Adrenal gland (tissue), 12 donors: Measurements from ENCODE around the gene PIANP. TPM values are rescaled to one million over a fixed set of nuclear protein-coding genes. Genes with fewer than 3 reads are reported as not detected.

Experiments
- DNase-seq, 7 donors: peaks; one replicate each; pipeline ENCODE4 v3.0.0-alpha.2; 2019 to 2020
- H3K27ac ChIP-seq, 5 donors: fragments of 200-600 bp; sonication (generic) in 4 of 5; 1 replicate in 3 of 5; 2 replicates in 2 of 5; pipeline versions ENCODE4 v1.5.1 to v1.8.0; 2016 to 2020; ENCODE audit warnings: mild to moderate bottlenecking in 1 of 5
- H3K27me3 ChIP-seq: fragments of 200-600 bp; 2 replicates; pipeline ENCODE4 v1.8.0; 2021
- H3K36me3 ChIP-seq, 2 donors: fragments of 200-600 bp; replicated peaks in 1 of 2; 1 replicate in 1 of 2; 2 replicates in 1 of 2; pipeline versions ENCODE4 v1.5.1 to v1.8.0; 2018 to 2022
- H3K4me1 ChIP-seq, 2 donors: fragments of 200-600 bp; replicated peaks in 1 of 2; 1 replicate in 1 of 2; 2 replicates in 1 of 2; pipeline versions ENCODE4 v1.5.1 to v1.8.0; 2018 to 2021
- H3K4me3 ChIP-seq, 4 donors: fragments of 200-600 bp; sonication (generic) in 3 of 4; one replicate each; pipeline ENCODE4 v1.5.1; 2016 to 2018
- H3K9me3 ChIP-seq, 3 donors: fragments of 200-600 bp; sonication (generic) in 1 of 3; replicated peaks in 1 of 3; 1 replicate in 2 of 3; 2 replicates in 1 of 3; pipeline versions ENCODE4 v1.5.1 to v1.8.0; 2016 to 2021
- CTCF ChIP-seq, 6 experiments: fragments of 450-650 bp in 4 of 6; fragments of 200-600 bp in 2 of 6; sonication (generic) in 1 of 6; IDR thresholded peaks; 1 replicate in 5 of 6; 2 replicates in 1 of 6; pipeline versions ENCODE4 v1.5.1 to v1.8.0; 2016 to 2021; ENCODE audit warnings: antibody characterized with exemption in 6 of 6, mild to moderate bottlenecking in 2 of 6, moderate library complexity in 1 of 6
- POLR2A ChIP-seq, 2 donors: fragments of 450-650 bp; IDR thresholded peaks; one replicate each; pipeline ENCODE4 v1.6.1; 2017; ENCODE audit warnings: antibody characterized with exemption in 2 of 2, mild to moderate bottlenecking in 2 of 2, moderate library complexity in 1 of 2
- WGBS, 4 donors: extraction: QIAGEN DNeasy Blood & Tissue Kit in 2 of 4; methylation state at CpG; one replicate each; pipeline versions ENCODE4 v1.1.5 to v1.1.7; 2013 to 2017; 5-methylcytosine and 5-hydroxymethylcytosine counted together
- intact Hi-C, 2 donors: fragments of 100-400 bp; cut with DNase I; formaldehyde crosslinking; loops; one replicate each; pipeline versions ENCODE4 v1.14.1 to v1.15.0; 2022 to 2023
- polyA plus RNA-seq, 3 donors: library from polyadenylated mRNA; stranded (reverse); fragments of 200-250 nt in 2 of 3; fragments of 350-450 nt in 1 of 3; fragmentation: Illumina TruSeq in 1 of 3; extraction: RNeasy Lipid Tissue Mini Kit (QIAGEN cat#74804) in 1 of 3; gene quantifications; one replicate each; pipeline ENCODE4 v1.2.3, GENCODE V29; 2013 to 2014
- small RNA-seq, 2 donors: library from RNA; depleted of rRNA; stranded (forward); fragments of <200 nt; gene quantifications; one replicate each; pipeline ENCODE3, GENCODE V24; 2016
- total RNA-seq, 9 donors: library from RNA; depleted of rRNA in 4 of 9; stranded (reverse); fragments of >200 nt in 4 of 9; fragments of 120-200 nt in 1 of 9; fragmentation: NEBNext Ultra II Directional in 1 of 9; extraction: Animal tissue kit (Norgen Biotek cat#: 25700) in 1 of 9; gene quantifications; one replicate each; pipeline versions ENCODE4 v1.1.0 to v1.2.4, GENCODE V29; 2013 to 2023
- donor health status: healthy with polysubstance abuse.
- donor health status: Bipolar disorder and iron deficiency.
- donor health status: DM: yes; HTN: yes; CAD: no.
- donor health status: DM: no; HTN: no; CAD: no.
- donor health status: DM: no; HTN: no; CAD: no.
- donor health status: DM: yes; HTN: yes; CAD: no.

Gene PIANP
- total and polyA plus RNA-seq, 12 donors, result 0.11 to 5.2 (median 0.96) TPM; not detected in 3

GRCh38 chr12:6646276-6647082 lies 54.1 kb downstream of the PIANP start:
- DNase-seq, result peak in 1 of 7 donors; percentile 23
- Histone ChIP-seq H3K4me3 (peak overlapping the region in 2 of 4 donors; percentile 15 to 54), H3K27ac (peak overlapping the region in 2 of 5 donors; percentile 41 to 49), H3K36me3 (peaks cover 0 to 21% of the 10 kb centered on the region in 2 donors), H3K9me3 (no peaks in the 10 kb centered on the region), H3K4me1 (no peaks in the 10 kb centered on the region), H3K27me3 (no peaks in the 10 kb centered on the region)
- intact Hi-C loops, result no loop called here
- TF ChIP-seq CTCF (IDR thresholded peaks at IDR 0.05) (no peak), POLR2A (IDR thresholded peaks at IDR 0.05) (no peak)
- WGBS, 4 donors, result 55 to 93% (median 59%) methylated on average over 10 to 28 of the region's 28 CpGs

GRCh38 chr12:6644903-6645302 lies 55.7 kb downstream of the PIANP start:
- intact Hi-C loops, result no loop called here
- peak in 1 of 7 donors; percentile 18 for DNase-seq
- WGBS, 4 donors, result 35 to 39% (median 37%) methylated on average over 3 to 5 of the region's 5 CpGs
- TF ChIP-seq CTCF (IDR thresholded peaks at IDR 0.05) (peak in 1 of 6 experiments; percentile 17), POLR2A (IDR thresholded peaks at IDR 0.05) (no peak)
- H3K4me1 ChIP-seq, result no peaks in the 10 kb centered on the region
- H3K27ac ChIP-seq, result peak overlapping the region in 2 of 5 donors; percentile 41 to 62
- H3K9me3 ChIP-seq, result no peaks in the 10 kb centered on the region
- H3K4me3 ChIP-seq, result no peak overlapping the region
- H3K36me3 ChIP-seq, result peaks cover 0 to 6% of the 10 kb centered on the region in 2 donors
- H3K27me3 ChIP-seq, result no peaks in the 10 kb centered on the region

GRCh38 chr12:6644257-6644596 lies 56.4 kb downstream of the PIANP start:
- WGBS, 4 donors, result 52 to 64% (median 61%) methylated on average over 6 of the region's 6 CpGs
- H3K27ac ChIP-seq, result peak overlapping the region in 2 of 5 donors; percentile 41 to 86
- H3K4me1 ChIP-seq, result no peaks in the 10 kb centered on the region
- no peak overlapping the region for H3K4me3 ChIP-seq
- TF ChIP-seq POLR2A (IDR thresholded peaks at IDR 0.05), result no peak
- no peak for TF ChIP-seq CTCF (IDR thresholded peaks at IDR 0.05)
- H3K36me3 ChIP-seq, result peaks cover 0 to 4% of the 10 kb centered on the region in 2 donors
- intact Hi-C loops, result no loop called here
- peak in 2 of 7 donors; percentile 29 to 36 for DNase-seq
- H3K9me3 ChIP-seq, result no peaks in the 10 kb centered on the region
- no peaks in the 10 kb centered on the region for H3K27me3 ChIP-seq

Small RNAs within 50 kb of the gene (small RNA-seq; reads per million reads assigned to genes)
- gene RNU6-781P, result 0 reads per million in 2 donors

Other genes starting within 250 kb of the PIANP start
- gene TAPBPL, start 248.8 kb downstream of the PIANP start, total RNA-seq, result 10 to 100 TPM; 17.0 to 42.4 (median 33.8) TPM
- gene TAPBPL, start 248.8 kb downstream of the PIANP start, polyA plus RNA-seq, result 10 to 100 TPM; 13.8 to 41.6 (median 26.5) TPM
- gene VAMP1, start 230.1 kb downstream of the PIANP start, total RNA-seq, result 10 to 100 TPM in 3 of 9 donors, 1 to 10 TPM in 6; 2.8 to 16.8 (median 8.8) TPM
- gene VAMP1, start 230.1 kb downstream of the PIANP start, polyA plus RNA-seq, result 10 to 100 TPM in 1 of 3 donors, 1 to 10 TPM in 2; 7.3 to 26.7 (median 9.6) TPM
- gene MRPL51, start 207.6 kb downstream of the PIANP start, total RNA-seq, result 100 to 1,000 TPM in 6 of 9 donors, 10 to 100 TPM in 3; 64.7 to 280 (median 164) TPM
- 100 to 1,000 TPM in 1 of 3 donors, 10 to 100 TPM in 2; 67.2 to 161 (median 83.3) TPM for gene MRPL51, start 207.6 kb downstream of the PIANP start, polyA plus RNA-seq
- gene NCAPD2, start 206.7 kb downstream of the PIANP start, total RNA-seq, result 10 to 100 TPM; 11.5 to 33.9 (median 24.5) TPM
- gene NCAPD2, start 206.7 kb downstream of the PIANP start, polyA plus RNA-seq, result 10 to 100 TPM in 1 of 3 donors, 1 to 10 TPM in 2; 6.6 to 10.1 (median 10.0) TPM
- gene GAPDH, start 166.3 kb downstream of the PIANP start, total RNA-seq, result 1,000 to 10,000 TPM; 1,734 to 3,241 (median 2,275) TPM
- 1,000 to 10,000 TPM; 1,816 to 4,338 (median 3,953) TPM for gene GAPDH, start 166.3 kb downstream of the PIANP start, polyA plus RNA-seq
- gene IFFO1, start 144.8 kb downstream of the PIANP start, total RNA-seq, result 10 to 100 TPM in 8 of 9 donors, 1 to 10 TPM in 1; 8.3 to 36.3 (median 27.5) TPM
- gene IFFO1, start 144.8 kb downstream of the PIANP start, polyA plus RNA-seq, result 10 to 100 TPM in 2 of 3 donors, 1 to 10 TPM in 1; 8.7 to 91.0 (median 79.2) TPM
- gene NOP2, start 132.5 kb downstream of the PIANP start, total RNA-seq, result 10 to 100 TPM in 8 of 9 donors, 1 to 10 TPM in 1; 7.7 to 34.7 (median 27.0) TPM
- 10 to 100 TPM; 43.2 to 95.5 (median 63.8) TPM for gene NOP2, start 132.5 kb downstream of the PIANP start, polyA plus RNA-seq
- 100 to 1,000 TPM; 216 to 307 (median 246) TPM for gene CHD4, start 93.4 kb downstream of the PIANP start, total RNA-seq
- gene CHD4, start 93.4 kb downstream of the PIANP start, polyA plus RNA-seq, result 100 to 1,000 TPM; 152 to 505 (median 284) TPM
- gene LPAR5, start 64.9 kb downstream of the PIANP start, total RNA-seq, result 10 to 100 TPM in 1 of 9 donors, 1 to 10 TPM in 7, under 1 TPM in 1; 0.28 to 11.6 (median 8.1) TPM
- gene LPAR5, start 64.9 kb downstream of the PIANP start, polyA plus RNA-seq, result 1 to 10 TPM; 1.3 to 2.2 (median 1.5) TPM
- 1 to 10 TPM in 7 of 9 donors, under 1 TPM in 2; 0.36 to 3.1 (median 1.4) TPM for gene ACRBP, start 53.4 kb downstream of the PIANP start, total RNA-seq
- gene ACRBP, start 53.4 kb downstream of the PIANP start, polyA plus RNA-seq, result 1 to 10 TPM in 1 of 3 donors, under 1 TPM in 2; 0.91 to 2.8 (median 0.99) TPM
- gene ING4, start 37.7 kb downstream of the PIANP start, total RNA-seq, result 10 to 100 TPM; 22.6 to 87.6 (median 54.1) TPM
- gene ING4, start 37.7 kb downstream of the PIANP start, polyA plus RNA-seq, result 10 to 100 TPM; 31.6 to 40.1 (median 32.3) TPM
- gene ZNF384, start 11.4 kb downstream of the PIANP start, total RNA-seq, result 10 to 100 TPM; 19.9 to 67.2 (median 41.4) TPM
- 10 to 100 TPM; 45.5 to 71.2 (median 49.5) TPM for gene ZNF384, start 11.4 kb downstream of the PIANP start, polyA plus RNA-seq
- 100 to 1,000 TPM in 1 of 9 donors, 10 to 100 TPM in 8; 56.5 to 105 (median 83.2) TPM for gene COPS7A, start 23.2 kb upstream of the PIANP start, total RNA-seq
- gene COPS7A, start 23.2 kb upstream of the PIANP start, polyA plus RNA-seq, result 10 to 100 TPM; 46.5 to 85.1 (median 50.6) TPM
- 100 to 1,000 TPM; 135 to 334 (median 225) TPM for gene MLF2, start 52.3 kb upstream of the PIANP start, total RNA-seq
- 100 to 1,000 TPM; 181 to 248 (median 233) TPM for gene MLF2, start 52.3 kb upstream of the PIANP start, polyA plus RNA-seq
- gene PTMS, start 65.5 kb upstream of the PIANP start, total RNA-seq, result 100 to 1,000 TPM in 6 of 9 donors, 10 to 100 TPM in 3; 27.0 to 269 (median 127) TPM
- gene PTMS, start 65.5 kb upstream of the PIANP start, polyA plus RNA-seq, result 1,000 to 10,000 TPM in 1 of 3 donors, 100 to 1,000 TPM in 2; 134 to 1,405 (median 631) TPM
- gene LAG3, start 71.7 kb upstream of the PIANP start, total RNA-seq, result under 1 TPM in 7 of 9 donors, not detected in 2; 0.11 to 0.96 (median 0.64) TPM
- gene LAG3, start 71.7 kb upstream of the PIANP start, polyA plus RNA-seq, result 1 to 10 TPM in 2 of 3 donors, under 1 TPM in 1; 0.29 to 4.3 (median 2.3) TPM
- 10 to 100 TPM in 8 of 9 donors, 1 to 10 TPM in 1; 2.4 to 52.8 (median 29.5) TPM for gene CD4, start 88.7 kb upstream of the PIANP start, total RNA-seq
- 10 to 100 TPM in 1 of 3 donors, 1 to 10 TPM in 2; 8.1 to 12.9 (median 9.1) TPM for gene CD4, start 88.7 kb upstream of the PIANP start, polyA plus RNA-seq
- gene GPR162, start 121.0 kb upstream of the PIANP start, total RNA-seq, result 10 to 100 TPM in 1 of 9 donors, 1 to 10 TPM in 8; 1.1 to 11.9 (median 4.0) TPM
- 10 to 100 TPM in 2 of 3 donors, 1 to 10 TPM in 1; 5.3 to 42.6 (median 13.7) TPM for gene GPR162, start 121.0 kb upstream of the PIANP start, polyA plus RNA-seq
- gene P3H3, start 127.6 kb upstream of the PIANP start, total RNA-seq, result 10 to 100 TPM in 7 of 9 donors, 1 to 10 TPM in 2; 2.6 to 23.6 (median 14.6) TPM
- 10 to 100 TPM in 2 of 3 donors, 1 to 10 TPM in 1; 3.7 to 58.1 (median 51.0) TPM for gene P3H3, start 127.6 kb upstream of the PIANP start, polyA plus RNA-seq
- gene GNB3, start 140.1 kb upstream of the PIANP start, total RNA-seq, result 1 to 10 TPM in 5 of 9 donors, under 1 TPM in 3, not detected in 1; 0.44 to 2.6 (median 1.6) TPM
- gene GNB3, start 140.1 kb upstream of the PIANP start, polyA plus RNA-seq, result 10 to 100 TPM in 2 of 3 donors, 1 to 10 TPM in 1; 1.0 to 22.4 (median 11.6) TPM
- gene CDCA3, start 150.5 kb upstream of the PIANP start, total RNA-seq, result 10 to 100 TPM in 1 of 9 donors, 1 to 10 TPM in 7, not detected in 1; 2.6 to 17.7 (median 3.4) TPM
- gene CDCA3, start 150.5 kb upstream of the PIANP start, polyA plus RNA-seq, result 1 to 10 TPM; 3.5 to 5.5 (median 5.3) TPM
- gene USP5, start 151.3 kb upstream of the PIANP start, total RNA-seq, result 100 to 1,000 TPM in 6 of 9 donors, 10 to 100 TPM in 3; 60.0 to 162 (median 122) TPM
- 100 to 1,000 TPM in 1 of 3 donors, 10 to 100 TPM in 2; 30.6 to 109 (median 32.5) TPM for gene USP5, start 151.3 kb upstream of the PIANP start, polyA plus RNA-seq
- 1,000 to 10,000 TPM in 1 of 9 donors, 100 to 1,000 TPM in 8; 555 to 1,141 (median 862) TPM for gene TPI1, start 166.7 kb upstream of the PIANP start, total RNA-seq
- 1,000 to 10,000 TPM in 1 of 3 donors, 100 to 1,000 TPM in 2; 241 to 2,322 (median 444) TPM for gene TPI1, start 166.7 kb upstream of the PIANP start, polyA plus RNA-seq
- 10 to 100 TPM in 8 of 9 donors, 1 to 10 TPM in 1; 3.3 to 24.5 (median 15.5) TPM for gene SPSB2, start 172.5 kb upstream of the PIANP start, total RNA-seq
- gene SPSB2, start 172.5 kb upstream of the PIANP start, polyA plus RNA-seq, result 10 to 100 TPM in 2 of 3 donors, 1 to 10 TPM in 1; 2.5 to 19.5 (median 19.5) TPM
- 10 to 100 TPM in 6 of 9 donors, 1 to 10 TPM in 3; 6.9 to 18.6 (median 12.5) TPM for gene LRRC23, start 204.0 kb upstream of the PIANP start, total RNA-seq
- 10 to 100 TPM; 11.0 to 29.0 (median 13.8) TPM for gene LRRC23, start 204.0 kb upstream of the PIANP start, polyA plus RNA-seq
- 10 to 100 TPM in 7 of 9 donors, 1 to 10 TPM in 2; 7.4 to 53.6 (median 32.1) TPM for gene ENO2, start 213.8 kb upstream of the PIANP start, total RNA-seq
- 100 to 1,000 TPM in 1 of 3 donors, 10 to 100 TPM in 2; 29.5 to 113 (median 42.3) TPM for gene ENO2, start 213.8 kb upstream of the PIANP start, polyA plus RNA-seq
- gene ATN1, start 227.1 kb upstream of the PIANP start, total RNA-seq, result 100 to 1,000 TPM in 4 of 9 donors, 10 to 100 TPM in 4, 1 to 10 TPM in 1; 8.8 to 263 (median 92.8) TPM
- gene ATN1, start 227.1 kb upstream of the PIANP start, polyA plus RNA-seq, result 100 to 1,000 TPM in 2 of 3 donors, 10 to 100 TPM in 1; 57.4 to 482 (median 258) TPM
- not detected for gene RNU7-1, start 243.0 kb upstream of the PIANP start, total RNA-seq
- not detected for gene RNU7-1, start 243.0 kb upstream of the PIANP start, polyA plus RNA-seq
- 100 to 1,000 TPM; 152 to 505 (median 283) TPM for gene C12orf57, start 243.2 kb upstream of the PIANP start, total RNA-seq
- gene C12orf57, start 243.2 kb upstream of the PIANP start, polyA plus RNA-seq, result 100 to 1,000 TPM in 2 of 3 donors, 10 to 100 TPM in 1; 58.4 to 335 (median 271) TPM